Brain pericyte (primary cell): ENCODE measurements around the gene GALNT2.

Experiments
- DNase-seq: peaks from one replicate; pipeline ENCODE4 v3.0.0-alpha.2; 2012; ENCODE audit warnings: low read depth, low spot score

The GALNT2 gene

GRCh38 chr1:230208619-230209261 is 141.7 kb downstream of the GALNT2 start:
- DNase-seq: no peak

GRCh38 chr1:230210326-230210980 is 143.4 kb downstream of the GALNT2 start:
- no peak for DNase-seq

- DNase-seq: no peak
These were observed 143.9 kb downstream of the GALNT2 start for GRCh38 chr1:230210981-230211336.

- DNase-seq: no peak
These were observed 144.6 kb downstream of the GALNT2 start for GRCh38 chr1:230211436-230212145.

GRCh38 chr1:230212405-230212936 is 145.4 kb downstream of the GALNT2 start:
- DNase-seq: no peak

GRCh38 chr1:230215031-230215430 is 148.0 kb downstream of the GALNT2 start:
- peak; percentile 56 for DNase-seq

GRCh38 chr1:230215529-230215928 is 148.5 kb downstream of the GALNT2 start:
- DNase-seq: no peak

- DNase-seq: no peak
These were observed 149.9 kb downstream of the GALNT2 start for GRCh38 chr1:230216896-230217295.

- no peak for DNase-seq
These were observed 151.6 kb downstream of the GALNT2 start for GRCh38 chr1:230218667-230219066.

- no peak for DNase-seq
These were observed 152.4 kb downstream of the GALNT2 start for GRCh38 chr1:230219174-230220067.

- DNase-seq: no peak
These were observed 153.4 kb downstream of the GALNT2 start for GRCh38 chr1:230220478-230220877.

GRCh38 chr1:230220907-230221306 is 153.9 kb downstream of the GALNT2 start:
- no peak for DNase-seq

GRCh38 chr1:230222678-230223077 is 155.6 kb downstream of the GALNT2 start:
- DNase-seq: no peak

GRCh38 chr1:230224101-230224960 is 157.3 kb downstream of the GALNT2 start:
- DNase-seq: no peak

GRCh38 chr1:230226007-230226800 is 159.2 kb downstream of the GALNT2 start:
- no peak for DNase-seq

GRCh38 chr1:230226814-230227213 is 159.8 kb downstream of the GALNT2 start:
- DNase-seq: no peak

- no peak for DNase-seq
These were observed 161.3 kb downstream of the GALNT2 start for GRCh38 chr1:230228236-230228897.

- no peak for DNase-seq
These were observed 163.2 kb downstream of the GALNT2 start for GRCh38 chr1:230230273-230230672.
